ENCODE results near the gene CNNM3.

DNA sequence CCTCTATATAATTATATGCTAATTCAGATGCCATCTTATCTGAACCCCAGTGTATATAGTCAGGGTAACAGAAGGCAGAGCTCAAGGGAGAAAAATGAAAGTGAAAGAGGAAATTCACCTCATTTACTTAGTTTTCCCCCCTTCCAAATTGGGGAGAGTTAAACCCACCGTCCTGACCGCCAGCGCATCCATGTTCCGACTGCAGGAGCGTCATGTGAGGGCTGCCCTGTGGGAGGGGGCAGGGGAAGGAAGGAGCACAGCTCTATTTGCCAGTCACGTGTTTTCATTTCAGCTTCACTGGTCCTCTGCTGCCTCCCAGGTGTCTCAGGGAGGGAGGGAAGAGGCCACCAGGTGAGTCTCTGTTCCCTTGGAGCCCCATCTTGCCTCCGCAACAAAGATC lies 42.1 kb upstream of the CNNM3 start:
- TF ChIP-seq, protein P1, sequence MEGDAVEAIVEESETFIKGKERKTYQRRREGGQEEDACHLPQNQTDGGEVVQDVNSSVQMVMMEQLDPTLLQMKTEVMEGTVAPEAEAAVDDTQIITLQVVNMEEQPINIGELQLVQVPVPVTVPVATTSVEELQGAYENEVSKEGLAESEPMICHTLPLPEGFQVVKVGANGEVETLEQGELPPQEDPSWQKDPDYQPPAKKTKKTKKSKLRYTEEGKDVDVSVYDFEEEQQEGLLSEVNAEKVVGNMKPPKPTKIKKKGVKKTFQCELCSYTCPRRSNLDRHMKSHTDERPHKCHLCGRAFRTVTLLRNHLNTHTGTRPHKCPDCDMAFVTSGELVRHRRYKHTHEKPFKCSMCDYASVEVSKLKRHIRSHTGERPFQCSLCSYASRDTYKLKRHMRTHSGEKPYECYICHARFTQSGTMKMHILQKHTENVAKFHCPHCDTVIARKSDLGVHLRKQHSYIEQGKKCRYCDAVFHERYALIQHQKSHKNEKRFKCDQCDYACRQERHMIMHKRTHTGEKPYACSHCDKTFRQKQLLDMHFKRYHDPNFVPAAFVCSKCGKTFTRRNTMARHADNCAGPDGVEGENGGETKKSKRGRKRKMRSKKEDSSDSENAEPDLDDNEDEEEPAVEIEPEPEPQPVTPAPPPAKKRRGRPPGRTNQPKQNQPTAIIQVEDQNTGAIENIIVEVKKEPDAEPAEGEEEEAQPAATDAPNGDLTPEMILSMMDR (IDR thresholded peaks at IDR 0.05; ENCODE audit: low read depth, low read length, missing input control): no peak
- TF ChIP-seq FOXA1 (IDR thresholded peaks at IDR 0.05): no peak
- TF ChIP-seq, protein P2, sequence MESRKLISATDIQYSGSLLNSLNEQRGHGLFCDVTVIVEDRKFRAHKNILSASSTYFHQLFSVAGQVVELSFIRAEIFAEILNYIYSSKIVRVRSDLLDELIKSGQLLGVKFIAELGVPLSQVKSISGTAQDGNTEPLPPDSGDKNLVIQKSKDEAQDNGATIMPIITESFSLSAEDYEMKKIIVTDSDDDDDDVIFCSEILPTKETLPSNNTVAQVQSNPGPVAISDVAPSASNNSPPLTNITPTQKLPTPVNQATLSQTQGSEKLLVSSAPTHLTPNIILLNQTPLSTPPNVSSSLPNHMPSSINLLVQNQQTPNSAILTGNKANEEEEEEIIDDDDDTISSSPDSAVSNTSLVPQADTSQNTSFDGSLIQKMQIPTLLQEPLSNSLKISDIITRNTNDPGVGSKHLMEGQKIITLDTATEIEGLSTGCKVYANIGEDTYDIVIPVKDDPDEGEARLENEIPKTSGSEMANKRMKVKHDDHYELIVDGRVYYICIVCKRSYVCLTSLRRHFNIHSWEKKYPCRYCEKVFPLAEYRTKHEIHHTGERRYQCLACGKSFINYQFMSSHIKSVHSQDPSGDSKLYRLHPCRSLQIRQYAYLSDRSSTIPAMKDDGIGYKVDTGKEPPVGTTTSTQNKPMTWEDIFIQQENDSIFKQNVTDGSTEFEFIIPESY (IDR thresholded peaks at IDR 0.05): no peak
- no peak for TF ChIP-seq TAF1 (conservative IDR thresholded peaks at IDR 0.05)
- TF ChIP-seq, protein P3, sequence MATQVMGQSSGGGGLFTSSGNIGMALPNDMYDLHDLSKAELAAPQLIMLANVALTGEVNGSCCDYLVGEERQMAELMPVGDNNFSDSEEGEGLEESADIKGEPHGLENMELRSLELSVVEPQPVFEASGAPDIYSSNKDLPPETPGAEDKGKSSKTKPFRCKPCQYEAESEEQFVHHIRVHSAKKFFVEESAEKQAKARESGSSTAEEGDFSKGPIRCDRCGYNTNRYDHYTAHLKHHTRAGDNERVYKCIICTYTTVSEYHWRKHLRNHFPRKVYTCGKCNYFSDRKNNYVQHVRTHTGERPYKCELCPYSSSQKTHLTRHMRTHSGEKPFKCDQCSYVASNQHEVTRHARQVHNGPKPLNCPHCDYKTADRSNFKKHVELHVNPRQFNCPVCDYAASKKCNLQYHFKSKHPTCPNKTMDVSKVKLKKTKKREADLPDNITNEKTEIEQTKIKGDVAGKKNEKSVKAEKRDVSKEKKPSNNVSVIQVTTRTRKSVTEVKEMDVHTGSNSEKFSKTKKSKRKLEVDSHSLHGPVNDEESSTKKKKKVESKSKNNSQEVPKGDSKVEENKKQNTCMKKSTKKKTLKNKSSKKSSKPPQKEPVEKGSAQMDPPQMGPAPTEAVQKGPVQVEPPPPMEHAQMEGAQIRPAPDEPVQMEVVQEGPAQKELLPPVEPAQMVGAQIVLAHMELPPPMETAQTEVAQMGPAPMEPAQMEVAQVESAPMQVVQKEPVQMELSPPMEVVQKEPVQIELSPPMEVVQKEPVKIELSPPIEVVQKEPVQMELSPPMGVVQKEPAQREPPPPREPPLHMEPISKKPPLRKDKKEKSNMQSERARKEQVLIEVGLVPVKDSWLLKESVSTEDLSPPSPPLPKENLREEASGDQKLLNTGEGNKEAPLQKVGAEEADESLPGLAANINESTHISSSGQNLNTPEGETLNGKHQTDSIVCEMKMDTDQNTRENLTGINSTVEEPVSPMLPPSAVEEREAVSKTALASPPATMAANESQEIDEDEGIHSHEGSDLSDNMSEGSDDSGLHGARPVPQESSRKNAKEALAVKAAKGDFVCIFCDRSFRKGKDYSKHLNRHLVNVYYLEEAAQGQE (IDR thresholded peaks at IDR 0.05): no peak
- TF ChIP-seq RAD21 (IDR thresholded peaks at IDR 0.05): no peak
- TF ChIP-seq, protein P4, sequence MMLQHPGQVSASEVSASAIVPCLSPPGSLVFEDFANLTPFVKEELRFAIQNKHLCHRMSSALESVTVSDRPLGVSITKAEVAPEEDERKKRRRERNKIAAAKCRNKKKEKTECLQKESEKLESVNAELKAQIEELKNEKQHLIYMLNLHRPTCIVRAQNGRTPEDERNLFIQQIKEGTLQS (IDR thresholded peaks at IDR 0.05): no peak
- TF ChIP-seq EGR1 (IDR thresholded peaks at IDR 0.05; ENCODE audit: low read depth in 2 of 2): no peak
- TF ChIP-seq RXRA (IDR thresholded peaks at IDR 0.05): no peak

Data from liver (tissue), 3 donors.